Trophoblast cell (in vitro differentiated cells and primary cell): ENCODE results near the gene OR4A5. TPM values are rescaled to one million over a fixed set of nuclear protein-coding genes. Genes with fewer than 3 reads are reported as not detected.
"Not testable (repeated sequence)": the region's sequence is repeated elsewhere in the genome, so short reads cannot be mapped to it uniquely, and the experiment has no call there.

Source experiments
- DNase-seq, 2 donors: peaks; one replicate each; pipeline ENCODE4 v3.0.0-alpha.2; 2016
- H2AFZ ChIP-seq: 2 replicates; pipeline ENCODE4 v1.6.1; 2013; ENCODE audit warnings: low read length, moderate library complexity, mild to moderate bottlenecking; ENCODE audit not compliant: insufficient read depth, poor library complexity
- H2AK5ac ChIP-seq: 2 replicates; pipeline ENCODE4 v1.6.1; 2013; ENCODE audit warnings: mild to moderate bottlenecking, low read length
- H2BK120ac ChIP-seq: 2 replicates; pipeline ENCODE4 v1.6.1; 2013; ENCODE audit warnings: low read length, mild to moderate bottlenecking, moderate library complexity; ENCODE audit not compliant: insufficient read depth, poor library complexity
- H2BK12ac ChIP-seq: 2 replicates; pipeline ENCODE4 v1.6.1; 2013; ENCODE audit warnings: mild to moderate bottlenecking, low read length, moderate library complexity
- H2BK5ac ChIP-seq: 2 replicates; pipeline ENCODE4 v1.6.1; 2013; ENCODE audit warnings: low read length, low read depth, moderate library complexity, mild to moderate bottlenecking; ENCODE audit not compliant: poor library complexity
- H3K14ac ChIP-seq: 2 replicates; pipeline ENCODE4 v1.6.1; 2013; ENCODE audit warnings: mild to moderate bottlenecking, low read length
- H3K18ac ChIP-seq: 2 replicates; pipeline ENCODE4 v1.6.1; 2013; ENCODE audit warnings: mild to moderate bottlenecking, low read length
- H3K23ac ChIP-seq: 2 replicates; pipeline ENCODE4 v1.6.1; 2013; ENCODE audit warnings: low read length
- H3K27ac ChIP-seq: 2 replicates; pipeline ENCODE4 v1.5.1; 2013; ENCODE audit warnings: low read depth, mild to moderate bottlenecking, inconsistent platforms, low read length, moderate library complexity
- H3K27me3 ChIP-seq: 2 replicates; pipeline ENCODE4 v1.6.1; 2013; ENCODE audit warnings: inconsistent platforms, mild to moderate bottlenecking, low read length, moderate library complexity; ENCODE audit not compliant: insufficient read depth
- H3K36me3 ChIP-seq, 2 experiments: 1 replicate in 1 of 2; 2 replicates in 1 of 2; pipeline ENCODE4 v1.6.1; 2013; ENCODE audit warnings: low read length in 2 of 2, mild to moderate bottlenecking in 2 of 2, moderate library complexity in 1 of 2; ENCODE audit not compliant: insufficient read depth in 2 of 2, control insufficient read depth in 1 of 2
- H3K4ac ChIP-seq: 2 replicates; pipeline ENCODE4 v1.6.1; 2013; ENCODE audit warnings: low read depth, mild to moderate bottlenecking, low read length, moderate library complexity
- H3K4me1 ChIP-seq, 2 experiments: 1 replicate in 1 of 2; 2 replicates in 1 of 2; pipeline ENCODE4 v1.6.1; 2013; ENCODE audit warnings: low read length in 2 of 2, mild to moderate bottlenecking in 2 of 2, moderate library complexity in 1 of 2; ENCODE audit not compliant: insufficient read depth in 2 of 2, control insufficient read depth in 1 of 2
- H3K4me2 ChIP-seq: 2 replicates; pipeline ENCODE4 v1.6.1; 2013; ENCODE audit warnings: inconsistent platforms, mild to moderate bottlenecking, low read length, moderate library complexity
- H3K4me3 ChIP-seq: 2 replicates; pipeline ENCODE4 v1.5.1; 2013; ENCODE audit warnings: mild to moderate bottlenecking, low read depth, low read length, inconsistent platforms
- H3K79me1 ChIP-seq: one replicate; pipeline ENCODE4 v1.6.1; 2013; ENCODE audit warnings: low read length
- H3K79me2 ChIP-seq: 2 replicates; pipeline ENCODE4 v1.6.1; 2013; ENCODE audit warnings: low read length, mild to moderate bottlenecking; ENCODE audit not compliant: control insufficient read depth, insufficient read depth, poor library complexity
- H3K9ac ChIP-seq: 2 replicates; pipeline ENCODE4 v1.6.1; 2013; ENCODE audit warnings: mild to moderate bottlenecking, low read length
- H3K9me3 ChIP-seq: 2 replicates; pipeline ENCODE4 v1.6.1; 2013; ENCODE audit warnings: low read depth, mild to moderate bottlenecking, control low read depth, inconsistent platforms, low read length; ENCODE audit not compliant: insufficient read depth
- H4K12ac ChIP-seq: 2 replicates; pipeline ENCODE4 v1.6.1; 2013; ENCODE audit warnings: low read depth, mild to moderate bottlenecking, low read length, moderate library complexity
- H4K8ac ChIP-seq: 2 replicates; pipeline ENCODE4 v1.6.1; 2013; ENCODE audit warnings: low read depth, mild to moderate bottlenecking, low read length, moderate library complexity
- H4K91ac ChIP-seq: one replicate; pipeline ENCODE4 v1.6.1; 2013; ENCODE audit warnings: low read depth, mild to moderate bottlenecking, low read length, moderate library complexity
- WGBS: extraction: QIAGEN DNeasy Blood & Tissue Kit; methylation state at CpG from one replicate; pipeline ENCODE4 v1.1.7; 2013; ENCODE audit warnings: missing lambda C conversion rate; ENCODE audit not compliant: insufficient read length, insufficient coverage; ENCODE audit errors: extremely low coverage; 5-methylcytosine and 5-hydroxymethylcytosine counted together
- polyA plus RNA-seq: library from polyadenylated mRNA; stranded (reverse); fragments of 200-250 nt; gene quantifications from 2 replicates; pipeline ENCODE4 v1.2.3, GENCODE V29; 2013

OR4A5 gene
- polyA plus RNA-seq, result not detected in 2 replicates

DNA sequence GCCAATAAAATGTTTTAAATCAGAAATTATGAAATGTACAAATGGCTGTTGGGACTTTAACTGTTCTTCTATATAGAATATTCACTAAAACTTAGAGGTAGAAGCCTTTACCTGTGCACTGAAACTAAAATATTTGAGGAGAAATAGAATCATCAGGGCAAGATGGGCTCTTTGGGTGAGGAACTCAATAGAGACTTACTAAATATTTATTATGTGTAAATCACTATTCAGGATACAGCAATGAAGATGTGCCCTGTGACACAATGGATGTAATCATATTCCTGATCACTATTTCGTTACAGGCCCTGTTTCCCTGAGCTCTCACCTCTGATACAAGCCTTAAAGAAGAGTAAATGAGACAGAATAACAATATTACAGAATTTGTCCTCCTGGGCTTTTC, at the start of gene OR4A5:
TSS of gene OR4A5 (plus strand) at position 301 of the 400 bp plus-strand sequence. CDS start at position 354, 53 bp downstream.
- not testable (repeated sequence) for H3K79me2 ChIP-seq, H3K14ac ChIP-seq, H3K23ac ChIP-seq, H2BK120ac ChIP-seq, H2BK5ac ChIP-seq, H3K4me2 ChIP-seq, H4K91ac ChIP-seq, H3K9me3 ChIP-seq, H3K9ac ChIP-seq, H4K8ac ChIP-seq, H3K4me3 ChIP-seq, H3K36me3 ChIP-seq, H3K27me3 ChIP-seq, H3K4me1 ChIP-seq, H3K27ac ChIP-seq, H2AK5ac ChIP-seq, DNase-seq, H3K18ac ChIP-seq, H4K12ac ChIP-seq, H3K79me1 ChIP-seq, H2BK12ac ChIP-seq, H2AFZ ChIP-seq, H3K4ac ChIP-seq
- no CpG with 5 or more reads among the region's 1 CpG for WGBS

DNA sequence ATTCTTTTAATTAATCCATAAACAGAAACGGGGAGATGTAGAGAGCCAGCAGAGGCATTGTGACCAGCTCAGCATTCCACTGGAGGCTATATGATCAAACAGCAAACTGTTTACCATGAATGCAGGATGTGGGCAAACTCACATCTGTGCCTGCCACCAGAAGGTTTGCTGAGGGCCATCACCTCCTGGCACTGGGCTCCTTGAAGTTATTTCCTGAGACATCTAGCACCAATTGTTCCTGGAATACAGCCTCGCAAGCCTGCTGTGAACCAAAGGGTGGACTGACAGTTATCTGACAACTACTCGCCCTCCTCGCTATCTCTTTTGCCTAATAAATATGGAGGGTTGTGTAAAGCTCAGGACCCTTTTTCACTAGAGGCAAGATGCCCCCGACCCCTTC, 13.5 kb downstream of the OR4A5 start:
- no CpG with 5 or more reads among the region's 5 CpGs for WGBS
- H4K8ac ChIP-seq, H2BK120ac ChIP-seq, H2BK12ac ChIP-seq, H3K4me2 ChIP-seq, H3K27me3 ChIP-seq, H3K4me1 ChIP-seq, H3K9me3 ChIP-seq, H3K4ac ChIP-seq, H4K12ac ChIP-seq, H2AFZ ChIP-seq, DNase-seq, H3K27ac ChIP-seq, H3K18ac ChIP-seq, H3K79me2 ChIP-seq, H3K9ac ChIP-seq, H2AK5ac ChIP-seq, H4K91ac ChIP-seq, H3K4me3 ChIP-seq, H2BK5ac ChIP-seq, H3K23ac ChIP-seq, H3K36me3 ChIP-seq, H3K79me1 ChIP-seq, H3K14ac ChIP-seq: not testable (repeated sequence)
